Measurements from ENCODE around the gene CORIN.

CORIN gene

DNA sequence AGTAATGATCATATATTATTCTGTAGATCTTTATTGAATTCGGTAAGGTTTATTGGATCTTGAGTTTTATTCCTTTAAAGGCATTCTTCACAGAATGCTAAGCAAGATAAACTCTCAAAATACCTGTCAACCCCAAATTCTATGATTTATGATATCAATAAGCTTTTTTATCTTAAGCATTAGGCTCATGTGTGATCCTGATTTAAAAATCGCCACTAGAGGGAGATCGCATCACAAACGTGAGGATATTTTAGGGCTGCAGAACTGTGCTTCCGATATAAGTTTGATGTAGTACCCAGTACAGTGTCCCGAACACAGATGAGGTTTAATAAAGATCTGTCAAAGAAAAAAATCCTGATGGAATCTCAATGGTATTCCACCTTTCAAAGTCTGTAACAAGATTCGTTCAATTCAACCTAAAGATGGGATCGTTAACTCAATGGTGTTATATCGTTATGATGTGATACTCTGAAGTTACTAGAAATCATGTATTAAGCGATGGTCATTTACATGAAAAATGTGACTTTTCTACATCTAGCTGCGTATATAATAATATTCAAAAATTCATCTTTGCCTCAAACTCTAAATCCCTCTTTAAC lies 169.0 kb downstream of the CORIN start:
- Histone ChIP-seq H2AFZ (ENCODE audit: low read depth, low read length) (no peak overlapping the region), H3K27me3 (ENCODE audit: insufficient read depth, low read length) (peaks cover 2% of the 10 kb centered on the region), H3K4me3 (ENCODE audit: low read length) (no peak overlapping the region), H3K9me3 (ENCODE audit: low read length) (no peaks in the 10 kb centered on the region), H3K36me3 (ENCODE audit: insufficient read depth, low read length) (no peaks in the 10 kb centered on the region), H3K4me1 (ENCODE audit: insufficient read depth, low read length) (no peaks in the 10 kb centered on the region)

GRCh38 chr4:47668256-47668655 lies 169.6 kb downstream of the CORIN start:
- Histone ChIP-seq H2AFZ (ENCODE audit: low read depth, low read length) (no peak overlapping the region), H3K4me1 (ENCODE audit: insufficient read depth, low read length) (no peaks in the 10 kb centered on the region), H3K36me3 (ENCODE audit: insufficient read depth, low read length) (no peaks in the 10 kb centered on the region), H3K4me3 (ENCODE audit: low read length) (no peak overlapping the region), H3K9me3 (ENCODE audit: low read length) (no peaks in the 10 kb centered on the region), H3K27me3 (ENCODE audit: insufficient read depth, low read length) (peaks cover 2% of the 10 kb centered on the region)

DNA sequence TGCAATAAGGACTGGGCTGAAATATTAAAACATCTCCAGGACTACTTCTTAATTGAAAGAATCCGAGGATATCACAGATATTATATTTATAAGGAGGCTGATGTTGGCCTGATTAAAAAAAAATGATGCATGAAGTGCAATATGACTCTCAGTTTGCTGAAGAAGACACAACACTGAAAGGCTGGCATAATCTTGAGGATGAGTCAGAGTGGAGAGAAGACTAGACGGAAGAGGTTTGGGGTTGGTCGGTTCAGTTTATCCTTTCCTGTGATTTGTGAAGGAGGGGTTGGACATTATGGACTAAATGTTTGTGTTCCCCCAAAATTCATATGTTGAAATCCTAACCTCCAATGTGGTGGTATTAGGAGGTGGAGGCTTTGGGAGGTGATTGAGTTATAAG lies 170.3 kb downstream of the CORIN start:
- no peaks in the 10 kb centered on the region for H3K36me3 ChIP-seq (ENCODE audit: insufficient read depth, low read length)
- H3K27me3 ChIP-seq (ENCODE audit: insufficient read depth, low read length), result peaks cover 2% of the 10 kb centered on the region
- H3K4me3 ChIP-seq (ENCODE audit: low read length), result no peak overlapping the region
- H3K9me3 ChIP-seq (ENCODE audit: low read length), result no peaks in the 10 kb centered on the region
- H3K4me1 ChIP-seq (ENCODE audit: insufficient read depth, low read length), result no peaks in the 10 kb centered on the region
- no peak overlapping the region for H2AFZ ChIP-seq (ENCODE audit: low read depth, low read length)

- no peaks in the 10 kb centered on the region for H3K4me1 ChIP-seq (ENCODE audit: insufficient read depth, low read length)
- no peak overlapping the region for H2AFZ ChIP-seq (ENCODE audit: low read depth, low read length)
- H3K27me3 ChIP-seq (ENCODE audit: insufficient read depth, low read length), result peaks cover 2% of the 10 kb centered on the region
- H3K36me3 ChIP-seq (ENCODE audit: insufficient read depth, low read length), result no peaks in the 10 kb centered on the region
- H3K4me3 ChIP-seq (ENCODE audit: low read length), result no peak overlapping the region
- no peaks in the 10 kb centered on the region for H3K9me3 ChIP-seq (ENCODE audit: low read length)
Observed at GRCh38 chr4:47664051-47664826, 173.6 kb downstream of the CORIN start.

GRCh38 chr4:47662975-47663374 lies 174.9 kb downstream of the CORIN start:
- no peaks in the 10 kb centered on the region for H3K4me1 ChIP-seq (ENCODE audit: insufficient read depth, low read length)
- no peak overlapping the region for H3K4me3 ChIP-seq (ENCODE audit: low read length)
- H3K27me3 ChIP-seq (ENCODE audit: insufficient read depth, low read length), result peaks cover 2% of the 10 kb centered on the region
- no peaks in the 10 kb centered on the region for H3K9me3 ChIP-seq (ENCODE audit: low read length)
- no peak overlapping the region for H2AFZ ChIP-seq (ENCODE audit: low read depth, low read length)
- no peaks in the 10 kb centered on the region for H3K36me3 ChIP-seq (ENCODE audit: insufficient read depth, low read length)

DNA sequence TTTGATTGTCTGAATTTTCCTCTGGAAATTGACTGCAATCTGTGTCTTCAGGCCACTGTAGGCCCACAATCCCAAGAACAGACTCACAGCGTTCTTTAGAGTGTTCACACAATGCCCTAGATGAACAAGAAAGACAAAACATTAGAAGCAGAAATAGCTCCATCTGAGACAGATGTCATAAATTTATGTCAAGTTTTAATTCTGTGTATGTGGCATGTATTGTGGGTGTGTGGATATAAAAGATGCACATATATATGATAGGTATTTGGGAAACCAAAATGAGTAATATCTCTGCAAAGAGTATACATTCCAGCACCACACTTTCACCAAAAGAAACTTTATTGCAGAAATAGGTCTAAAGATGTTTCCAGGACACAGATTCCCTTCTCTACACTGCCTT lies 176.1 kb downstream of the CORIN start:
- H3K36me3 ChIP-seq (ENCODE audit: insufficient read depth, low read length), result no peaks in the 10 kb centered on the region
- H2AFZ ChIP-seq (ENCODE audit: low read depth, low read length), result no peak overlapping the region
- H3K4me1 ChIP-seq (ENCODE audit: insufficient read depth, low read length), result no peaks in the 10 kb centered on the region
- no peak overlapping the region for H3K4me3 ChIP-seq (ENCODE audit: low read length)
- no peaks in the 10 kb centered on the region for H3K9me3 ChIP-seq (ENCODE audit: low read length)
- no peaks in the 10 kb centered on the region for H3K27me3 ChIP-seq (ENCODE audit: insufficient read depth, low read length)

DNA sequence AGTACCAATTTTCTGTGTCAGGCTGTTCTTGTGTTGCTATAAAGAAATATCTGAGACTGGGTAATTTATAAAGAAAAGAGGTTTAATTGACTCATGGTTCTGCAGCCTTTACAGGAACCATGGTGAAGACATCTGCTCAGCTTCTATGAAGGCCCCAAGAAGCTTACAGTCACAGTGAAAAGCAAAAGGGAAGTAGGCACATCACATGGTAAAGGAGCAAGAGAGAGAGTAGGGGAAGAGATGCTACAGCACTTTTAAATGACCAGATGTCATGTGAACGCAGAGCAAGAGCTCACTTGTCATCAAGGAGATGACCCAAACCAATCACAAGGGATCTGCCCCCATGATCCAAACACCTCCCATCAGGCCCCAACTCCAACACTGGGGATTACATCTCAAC lies 178.5 kb downstream of the CORIN start:
- Histone ChIP-seq H3K4me1 (ENCODE audit: insufficient read depth, low read length) (no peaks in the 10 kb centered on the region), H3K27me3 (ENCODE audit: insufficient read depth, low read length) (no peaks in the 10 kb centered on the region), H3K9me3 (ENCODE audit: low read length) (no peaks in the 10 kb centered on the region), H3K4me3 (ENCODE audit: low read length) (no peak overlapping the region), H2AFZ (ENCODE audit: low read depth, low read length) (no peak overlapping the region), H3K36me3 (ENCODE audit: insufficient read depth, low read length) (no peaks in the 10 kb centered on the region)

DNA sequence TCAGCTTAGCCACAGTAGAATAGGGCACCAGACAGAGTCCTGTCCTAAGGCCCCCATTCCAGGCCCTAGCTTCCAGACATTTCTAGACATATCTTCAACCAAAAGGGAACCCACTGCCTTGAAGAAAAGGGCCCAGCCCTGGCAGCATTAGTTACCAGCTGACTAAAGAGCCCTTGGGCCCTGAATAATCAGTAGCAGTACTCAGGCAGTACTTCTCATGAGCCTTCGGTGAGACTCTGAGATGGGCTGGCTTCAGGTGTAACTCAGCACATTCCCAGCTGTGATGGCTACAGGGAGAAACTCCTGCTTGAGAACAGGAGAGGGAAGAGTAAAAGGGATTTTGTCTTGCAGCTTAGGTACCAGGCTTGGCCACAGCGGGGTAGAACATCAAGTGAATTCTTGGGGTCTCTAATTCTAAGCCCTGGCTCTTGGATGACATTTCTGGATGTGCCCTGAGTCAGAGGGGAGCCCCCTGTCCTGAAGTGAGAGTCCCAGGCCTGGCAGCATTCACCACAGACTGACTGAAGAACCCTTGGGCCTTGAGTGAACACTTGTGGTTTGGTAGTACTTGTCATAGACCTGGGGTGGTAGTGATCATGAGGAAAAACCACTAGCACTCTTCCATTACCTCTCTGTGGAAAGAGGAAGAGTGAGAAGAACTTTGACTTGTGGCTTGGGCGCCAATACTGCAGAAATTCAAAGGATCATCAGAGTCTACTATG lies 182.7 kb downstream of the CORIN start:
- no peak overlapping the region for H2AFZ ChIP-seq (ENCODE audit: low read depth, low read length)
- no peaks in the 10 kb centered on the region for H3K9me3 ChIP-seq (ENCODE audit: low read length)
- no peaks in the 10 kb centered on the region for H3K4me1 ChIP-seq (ENCODE audit: insufficient read depth, low read length)
- H3K36me3 ChIP-seq (ENCODE audit: insufficient read depth, low read length), result no peaks in the 10 kb centered on the region
- H3K27me3 ChIP-seq (ENCODE audit: insufficient read depth, low read length), result no peaks in the 10 kb centered on the region
- H3K4me3 ChIP-seq (ENCODE audit: low read length), result no peak overlapping the region

DNA sequence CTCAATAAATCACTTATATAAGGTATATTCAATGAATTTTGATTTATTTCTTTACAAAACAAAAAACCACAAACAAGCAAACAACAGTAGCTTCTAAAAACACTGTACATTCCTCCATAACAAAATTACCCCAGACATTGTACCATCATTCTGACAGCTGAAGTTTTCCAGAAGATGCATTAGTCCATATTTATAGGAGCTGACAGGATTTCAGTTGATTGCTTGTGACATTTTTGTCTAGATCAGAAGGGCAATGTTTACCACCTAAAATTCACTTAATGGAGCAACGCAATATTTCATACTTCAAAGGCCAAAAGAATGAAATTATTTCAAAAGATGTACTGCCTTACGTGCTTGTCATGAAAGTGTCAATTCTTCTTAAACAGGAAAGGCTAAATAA lies 185.8 kb downstream of the CORIN start:
- Histone ChIP-seq H3K4me3 (ENCODE audit: low read length) (no peak overlapping the region), H3K4me1 (ENCODE audit: insufficient read depth, low read length) (no peaks in the 10 kb centered on the region), H3K36me3 (ENCODE audit: insufficient read depth, low read length) (no peaks in the 10 kb centered on the region), H3K27me3 (ENCODE audit: insufficient read depth, low read length) (no peaks in the 10 kb centered on the region), H3K9me3 (ENCODE audit: low read length) (no peaks in the 10 kb centered on the region), H2AFZ (ENCODE audit: low read depth, low read length) (no peak overlapping the region)

- Histone ChIP-seq H3K36me3 (ENCODE audit: insufficient read depth, low read length) (no peaks in the 10 kb centered on the region), H2AFZ (ENCODE audit: low read depth, low read length) (no peak overlapping the region), H3K27me3 (ENCODE audit: insufficient read depth, low read length) (no peaks in the 10 kb centered on the region), H3K9me3 (ENCODE audit: low read length) (no peaks in the 10 kb centered on the region), H3K4me1 (ENCODE audit: insufficient read depth, low read length) (no peaks in the 10 kb centered on the region), H3K4me3 (ENCODE audit: low read length) (no peak overlapping the region)
Observed at GRCh38 chr4:47651231-47651630, 186.6 kb downstream of the CORIN start.

- Histone ChIP-seq H3K27me3 (ENCODE audit: insufficient read depth, low read length) (no peaks in the 10 kb centered on the region), H2AFZ (ENCODE audit: low read depth, low read length) (no peak overlapping the region), H3K4me3 (ENCODE audit: low read length) (no peak overlapping the region), H3K36me3 (ENCODE audit: insufficient read depth, low read length) (no peaks in the 10 kb centered on the region), H3K9me3 (ENCODE audit: low read length) (no peaks in the 10 kb centered on the region), H3K4me1 (ENCODE audit: insufficient read depth, low read length) (no peaks in the 10 kb centered on the region)
Observed at GRCh38 chr4:47650584-47651130, 187.2 kb downstream of the CORIN start.

- no peaks in the 10 kb centered on the region for H3K36me3 ChIP-seq (ENCODE audit: insufficient read depth, low read length)
- H3K27me3 ChIP-seq (ENCODE audit: insufficient read depth, low read length), result no peaks in the 10 kb centered on the region
- H2AFZ ChIP-seq (ENCODE audit: low read depth, low read length), result no peak overlapping the region
- H3K4me3 ChIP-seq (ENCODE audit: low read length), result no peak overlapping the region
- H3K9me3 ChIP-seq (ENCODE audit: low read length), result no peaks in the 10 kb centered on the region
- peaks cover 3% of the 10 kb centered on the region for H3K4me1 ChIP-seq (ENCODE audit: insufficient read depth, low read length)
Observed at GRCh38 chr4:47647544-47647943, 190.3 kb downstream of the CORIN start.

DNA sequence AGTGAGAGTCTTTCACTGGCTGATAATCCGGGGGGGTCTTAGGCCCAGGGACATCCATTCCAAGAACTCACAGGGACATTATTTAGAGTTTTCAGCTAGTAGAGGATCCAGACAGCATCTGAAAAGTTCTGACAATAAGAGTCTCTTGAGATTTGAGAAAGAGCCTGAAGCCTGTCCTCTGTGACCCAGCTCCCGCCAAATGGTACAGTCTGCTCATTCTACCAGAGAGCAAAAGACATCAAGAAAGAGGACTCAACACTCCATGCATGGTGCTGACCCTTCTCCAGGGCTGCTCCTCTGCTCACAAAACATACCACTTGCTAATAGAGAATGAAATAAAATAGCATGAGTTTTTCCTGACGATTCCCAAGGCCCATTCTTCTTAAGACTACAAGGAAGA lies 190.8 kb downstream of the CORIN start:
- no peaks in the 10 kb centered on the region for H3K9me3 ChIP-seq (ENCODE audit: low read length)
- no peaks in the 10 kb centered on the region for H3K27me3 ChIP-seq (ENCODE audit: insufficient read depth, low read length)
- H3K36me3 ChIP-seq (ENCODE audit: insufficient read depth, low read length), result no peaks in the 10 kb centered on the region
- no peak overlapping the region for H3K4me3 ChIP-seq (ENCODE audit: low read length)
- no peak overlapping the region for H2AFZ ChIP-seq (ENCODE audit: low read depth, low read length)
- H3K4me1 ChIP-seq (ENCODE audit: insufficient read depth, low read length), result peaks cover 3% of the 10 kb centered on the region

Measured in neuron (in vitro differentiated cells).